Neural progenitor cell (in vitro differentiated cells): ENCODE data around the gene TGIF2.

Source experiments
- CTCF ChIP-seq: fragments of 200-600 bp; sonication (generic); IDR thresholded peaks from 2 replicates; pipeline ENCODE4 v1.5.1; 2017; ENCODE audit warnings: antibody characterized with exemption, mild to moderate bottlenecking
- EZH2 ChIP-seq: fragments of 200-600 bp; sonication (generic); IDR thresholded peaks from 2 replicates; pipeline ENCODE4 v1.6.1; 2017; ENCODE audit warnings: antibody characterized with exemption, mild to moderate bottlenecking, moderate library complexity
- EZH2phosphoT487 ChIP-seq: fragments of 200-600 bp; sonication (generic); IDR thresholded peaks from 2 replicates; pipeline ENCODE4 v1.6.1; 2017; ENCODE audit warnings: antibody characterized with exemption

- no peak for TF ChIP-seq CTCF
- no peak for TF ChIP-seq EZH2
- no peak for TF ChIP-seq EZH2phosphoT487
These were observed 68.1 kb downstream of the TGIF2 start for GRCh38 chr20:36641506-36641843.
